Skeletal muscle tissue (tissue), 4 donors: ENCODE results near the gene AK3. TPM values are rescaled to one million over a fixed set of nuclear protein-coding genes. Genes with fewer than 3 reads are reported as not detected.
A peak's percentile ranks its signal among the peaks of the same experiment; 100 is the strongest.
"Not testable (repeated sequence)": the region's sequence is repeated elsewhere in the genome, so short reads cannot be mapped to it uniquely, and the experiment has no call there.

Experiments used
- H3K27ac ChIP-seq: one replicate; pipeline ENCODE4 v1.7.0; 2013; ENCODE audit warnings: mild to moderate bottlenecking, low read depth, low read length, inconsistent platforms
- H3K27me3 ChIP-seq, 3 donors: one replicate each; pipeline ENCODE4 v1.7.0; 2013; ENCODE audit warnings: low read length in 3 of 3; ENCODE audit not compliant: control insufficient read depth in 3 of 3, insufficient read depth in 3 of 3
- H3K36me3 ChIP-seq, 3 donors: one replicate each; pipeline ENCODE4 v1.7.0; 2013; ENCODE audit warnings: low read length in 3 of 3; ENCODE audit not compliant: control insufficient read depth in 3 of 3, insufficient read depth in 3 of 3
- H3K4me1 ChIP-seq, 3 donors: one replicate each; pipeline ENCODE4 v1.7.0; 2013; ENCODE audit warnings: low read length in 3 of 3, mild to moderate bottlenecking in 3 of 3; ENCODE audit not compliant: control insufficient read depth in 3 of 3, insufficient read depth in 3 of 3
- H3K4me3 ChIP-seq, 3 donors: one replicate each; pipeline ENCODE4 v1.7.0; 2013; ENCODE audit warnings: low read length in 3 of 3
- H3K9ac ChIP-seq, 3 donors: one replicate each; pipeline ENCODE4 v1.7.0; 2013; ENCODE audit warnings: low read length in 3 of 3, mild to moderate bottlenecking in 3 of 3, moderate library complexity in 2 of 3, low read depth in 1 of 3
- H3K9me3 ChIP-seq, 3 donors: one replicate each; pipeline ENCODE4 v1.7.0; 2013; ENCODE audit warnings: low read length in 3 of 3; ENCODE audit not compliant: control insufficient read depth in 3 of 3
- total RNA-seq: library from RNA; depleted of rRNA; stranded (reverse); fragments of >200 nt; gene quantifications from one replicate; pipeline ENCODE4 v1.2.3, GENCODE V29; 2014
- donor health status: Osteomylitis.

AK3 gene
- 18.3 TPM for total RNA-seq

GRCh38 chr9:4740638-4741364, at the start of gene AK3:
Gene AK3, minus strand, starts transcription at chr9:4741202. Its CDS starts 115 bp downstream, at chr9:4741087.
- H3K4me3 ChIP-seq, result peak within 1 kb of the TSS; percentile 85 to 92 (median 88)
- H3K4me1 ChIP-seq, result peaks cover 2 to 25% (median 17%) of the 10 kb centered on the region in 3 donors
- H3K9ac ChIP-seq, result peak within 1 kb of the TSS; percentile 81 to 89 (median 87)
- H3K27me3 ChIP-seq, result no peaks in the 10 kb centered on the region
- peaks cover 0 to 2% (median 0%) of the 10 kb centered on the region in 3 donors for H3K36me3 ChIP-seq
- peak within 1 kb of the TSS; percentile 80 for H3K27ac ChIP-seq
- H3K9me3 ChIP-seq, result no peaks in the 10 kb centered on the region

GRCh38 chr9:4788703-4789102, 47.7 kb upstream of the AK3 start:
- no peak overlapping the region for H3K4me3 ChIP-seq
- H3K27me3 ChIP-seq, result no peaks in the 10 kb centered on the region
- H3K9me3 ChIP-seq, result no peaks in the 10 kb centered on the region
- H3K36me3 ChIP-seq, result no peaks in the 10 kb centered on the region
- no peak overlapping the region for H3K27ac ChIP-seq
- H3K4me1 ChIP-seq, result peaks cover 5 to 14% (median 12%) of the 10 kb centered on the region in 3 donors
- H3K9ac ChIP-seq, result no peak overlapping the region

- peaks cover 5 to 14% (median 9%) of the 10 kb centered on the region in 3 donors for H3K4me1 ChIP-seq
- H3K27me3 ChIP-seq, result no peaks in the 10 kb centered on the region
- H3K4me3 ChIP-seq, result no peak overlapping the region
- no peaks in the 10 kb centered on the region for H3K9me3 ChIP-seq
- no peaks in the 10 kb centered on the region for H3K36me3 ChIP-seq
- no peak overlapping the region for H3K27ac ChIP-seq
- H3K9ac ChIP-seq, result no peak overlapping the region
Measured at GRCh38 chr9:4787876-4788275, 46.9 kb upstream of the AK3 start.

DNA sequence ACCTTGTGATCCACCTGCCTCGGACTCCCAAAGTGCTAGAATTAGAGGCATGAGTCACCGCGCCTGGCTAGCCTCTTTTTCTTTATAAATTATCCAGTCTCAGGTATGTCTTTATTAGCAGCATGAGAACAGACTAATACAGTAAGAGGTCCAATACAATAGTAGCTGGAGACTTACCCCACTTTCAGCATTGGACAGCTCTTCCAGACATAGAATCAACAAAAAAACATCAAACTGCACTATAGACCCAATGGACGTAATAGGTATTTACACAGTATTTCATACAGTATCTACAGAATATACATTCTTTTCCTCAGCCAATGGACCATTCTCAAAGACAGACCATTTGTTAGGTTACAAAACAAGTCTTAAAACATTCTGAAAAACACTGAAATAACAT, 45.6 kb upstream of the AK3 start:
- Histone ChIP-seq H3K4me1 (peaks cover 0 to 5% (median 4%) of the 10 kb centered on the region in 3 donors), H3K9me3 (no peaks in the 10 kb centered on the region), H3K9ac (no peak overlapping the region), H3K36me3 (no peaks in the 10 kb centered on the region), H3K27me3 (no peaks in the 10 kb centered on the region), H3K27ac (no peak overlapping the region), H3K4me3 (no peak overlapping the region)

- Histone ChIP-seq H3K9ac (no peak overlapping the region), H3K4me1 (no peaks in the 10 kb centered on the region), H3K36me3 (no peaks in the 10 kb centered on the region), H3K27ac (no peak overlapping the region), H3K9me3 (no peaks in the 10 kb centered on the region), H3K4me3 (no peak overlapping the region), H3K27me3 (no peaks in the 10 kb centered on the region)
Measured at GRCh38 chr9:4784403-4784802, 43.4 kb upstream of the AK3 start.

DNA sequence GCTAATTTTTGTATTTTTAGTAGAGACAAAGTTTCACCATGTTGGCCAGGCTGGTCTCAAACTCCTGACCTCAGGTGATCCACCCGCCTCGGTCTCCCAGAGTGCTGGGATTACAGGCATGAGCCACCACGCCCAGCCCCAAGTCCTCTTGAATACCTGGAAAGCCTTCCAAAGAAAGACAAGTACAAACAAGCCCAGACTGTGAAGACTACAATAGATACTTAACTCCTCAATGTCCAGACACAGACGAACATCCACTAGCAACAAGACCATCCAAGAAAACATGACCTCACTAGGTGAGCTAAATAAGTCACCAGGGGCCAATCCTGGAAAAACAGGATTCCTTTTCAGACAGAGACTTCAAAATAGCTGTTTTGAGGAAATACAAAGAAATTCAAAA, 42.2 kb upstream of the AK3 start:
- not testable (repeated sequence) for H3K27me3 ChIP-seq, H3K27ac ChIP-seq, H3K4me3 ChIP-seq, H3K4me1 ChIP-seq, H3K9ac ChIP-seq, H3K9me3 ChIP-seq, H3K36me3 ChIP-seq

DNA sequence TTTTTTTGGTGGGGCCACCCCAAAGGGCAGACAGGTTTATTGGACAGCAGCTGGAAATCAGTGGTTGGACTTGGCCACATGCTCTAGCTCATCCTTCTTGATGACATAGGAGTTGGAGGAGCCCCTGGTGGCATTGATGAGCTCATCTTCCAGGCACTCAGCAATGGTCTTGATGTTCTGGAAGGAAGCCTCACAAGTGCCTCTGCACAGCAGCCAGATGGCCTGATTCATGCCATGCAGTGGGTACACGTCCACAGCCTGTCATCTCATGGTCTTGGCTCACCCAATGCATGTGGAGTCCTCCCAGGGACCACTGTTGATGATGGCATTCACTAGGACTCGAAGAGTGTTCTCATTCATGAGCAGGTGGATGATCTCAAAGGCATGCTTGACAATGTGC, 40.4 kb upstream of the AK3 start:
- no peak overlapping the region for H3K27ac ChIP-seq
- H3K4me3 ChIP-seq, result no peak overlapping the region
- no peaks in the 10 kb centered on the region for H3K36me3 ChIP-seq

DNA sequence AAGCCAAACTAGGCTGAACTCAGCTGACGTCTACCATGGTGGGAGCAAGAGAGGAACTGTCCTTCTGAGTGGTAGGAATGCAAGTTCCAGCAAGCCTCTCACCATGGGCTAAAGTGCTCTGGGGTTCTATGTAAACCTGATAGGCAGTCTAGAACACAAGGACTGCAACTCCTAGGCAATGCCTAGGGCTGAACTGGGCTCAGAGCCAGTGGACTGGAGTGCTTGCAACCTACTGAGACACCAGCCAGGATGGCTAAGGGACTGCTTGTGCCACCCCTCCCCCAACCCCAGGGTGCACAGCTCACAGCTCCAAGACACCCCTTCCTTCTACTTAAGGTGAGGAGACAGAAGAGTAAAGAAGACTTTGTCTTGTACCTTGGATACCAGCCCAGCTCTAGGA, 39.6 kb upstream of the AK3 start:
- Histone ChIP-seq H3K36me3 (no peaks in the 10 kb centered on the region), H3K9ac (no peak overlapping the region), H3K27me3 (no peaks in the 10 kb centered on the region), H3K4me1 (no peaks in the 10 kb centered on the region), H3K27ac (no peak overlapping the region), H3K4me3 (no peak overlapping the region), H3K9me3 (no peaks in the 10 kb centered on the region)

More for the DNA sequence above, 40.4 kb upstream of the AK3 start:
- Histone ChIP-seq H3K9me3 (no peaks in the 10 kb centered on the region), H3K27me3 (no peaks in the 10 kb centered on the region), H3K9ac (no peak overlapping the region), H3K4me1 (no peaks in the 10 kb centered on the region)

GRCh38 chr9:4774958-4775357, 34.0 kb upstream of the AK3 start:
- H3K4me3 ChIP-seq, H3K36me3 ChIP-seq, H3K27ac ChIP-seq, H3K9ac ChIP-seq, H3K4me1 ChIP-seq, H3K9me3 ChIP-seq, H3K27me3 ChIP-seq: not testable (repeated sequence)

- Histone ChIP-seq H3K36me3 (no peaks in the 10 kb centered on the region), H3K9me3 (no peaks in the 10 kb centered on the region), H3K27ac (no peak overlapping the region), H3K9ac (no peak overlapping the region), H3K4me3 (no peak overlapping the region), H3K4me1 (peaks cover 0 to 4% (median 0%) of the 10 kb centered on the region in 3 donors), H3K27me3 (no peaks in the 10 kb centered on the region)
Measured at GRCh38 chr9:4774209-4774608, 33.2 kb upstream of the AK3 start.
